HepG2 (cell line): ENCODE results near the gene GRM7. TPM values are rescaled to one million over a fixed set of nuclear protein-coding genes. Genes with fewer than 3 reads are reported as not detected.

Experiments
- ATAC-seq: fragments of 200-7000 bp; cut with Tn5 transposase; 3 replicates; pipeline ENCODE4 v1.9.1; 2020; ENCODE audit warnings: mild to moderate bottlenecking, moderate library complexity
- BruUV-seq: library from RNA; stranded (reverse); fragments of 400-500 nt; replicated peaks from 2 replicates; lab custom pipeline; 2021; lab: Mats Ljungman, UMichigan
- CTCF ChIA-PET: fragments of 300-600 bp; formaldehyde crosslinking; extraction: SDS; loops from one replicate; lab custom pipeline; 2021; ENCODE audit warnings: low total read pairs, inconsistent platforms, low intra/inter-chr PET ratio; lab: Yijun Ruan, JAX
- POLR2A ChIA-PET: fragments of 350-600 bp; sonication (Branson Sonifier 250); formaldehyde crosslinking; loops from one replicate; lab custom pipeline; 2020; ENCODE audit warnings: antibody characterized with exemption, inconsistent platforms; lab: Yijun Ruan, JAX
- DNase-seq: peaks from one replicate; pipeline ENCODE4 v3.0.0-alpha.2; 2015; ENCODE audit warnings: low spot score
- FAIRE-seq: peaks from 3 replicates; lab custom pipeline; 2011; peaks lifted over from hg19 to GRCh38; lab: Jason Lieb, UNC
- H2AFZ ChIP-seq: one replicate; pipeline ENCODE4 v1.6.1; 2011; ENCODE audit warnings: low read length, inconsistent platforms
- H3K27ac ChIP-seq: fragments of 300-600 bp; 3 replicates; pipeline ENCODE4 v1.8.0; 2011; ENCODE audit warnings: mixed run types, mild to moderate bottlenecking, mixed read lengths, low read length, inconsistent platforms; ENCODE audit not compliant: insufficient read depth; ENCODE audit errors: extremely low read length
- H3K27me3 ChIP-seq, 2 experiments: fragments of 200-600 bp in 1 of 2; 2 replicates in 1 of 2; 3 replicates in 1 of 2; pipeline versions ENCODE4 v1.6.0 to v1.8.0; 2011; ENCODE audit warnings: low read length in 2 of 2, mild to moderate bottlenecking in 2 of 2, moderate library complexity in 2 of 2, inconsistent platforms in 1 of 2; ENCODE audit not compliant: insufficient read depth in 2 of 2, control insufficient read depth in 1 of 2
- H3K36me3 ChIP-seq, 2 experiments: fragments of 200-600 bp in 1 of 2; replicated peaks in 1 of 2; 2 replicates in 1 of 2; 3 replicates in 1 of 2; pipeline versions ENCODE4 v1.5.1 to v1.8.0; 2011; ENCODE audit warnings: low read length in 2 of 2, inconsistent platforms in 1 of 2; ENCODE audit not compliant: insufficient read depth in 2 of 2, control insufficient read depth in 1 of 2
- H3K4me1 ChIP-seq: 2 replicates; pipeline ENCODE4 v1.5.1; 2012; ENCODE audit warnings: low read length, inconsistent platforms; ENCODE audit not compliant: insufficient read depth
- H3K4me2 ChIP-seq: 2 replicates; pipeline ENCODE4 v1.6.0; 2011; ENCODE audit warnings: low read depth, low read length, inconsistent platforms
- H3K4me3 ChIP-seq, 3 experiments: fragments of 200-600 bp in 1 of 3; sonication (generic), shearing (Covaris generic) in 1 of 3; replicated peaks in 1 of 3; 2 replicates each; pipeline ENCODE4 v1.5.1; 2011 to 2016; ENCODE audit warnings: low read length in 3 of 3, inconsistent platforms in 2 of 3, low read depth in 2 of 3, mild to moderate bottlenecking in 2 of 3, control low read depth in 1 of 3, mixed read lengths in 1 of 3; ENCODE audit not compliant: insufficient read depth in 1 of 3
- H3K79me2 ChIP-seq: one replicate; pipeline ENCODE4 v1.6.1; 2011; ENCODE audit warnings: low read length, inconsistent platforms; ENCODE audit not compliant: insufficient read depth
- H3K9ac ChIP-seq: 2 replicates; pipeline ENCODE4 v1.6.0; 2011; ENCODE audit warnings: mild to moderate bottlenecking, low read depth, low read length, inconsistent platforms; ENCODE audit not compliant: insufficient read depth
- H3K9me3 ChIP-seq: 2 replicates; pipeline ENCODE4 v1.5.1; 2012; ENCODE audit warnings: mild to moderate bottlenecking, low read length
- H4K20me1 ChIP-seq: 2 replicates; pipeline ENCODE4 v1.6.0; 2011; ENCODE audit warnings: inconsistent platforms, mild to moderate bottlenecking, low read length, moderate library complexity; ENCODE audit not compliant: insufficient read depth
- BRD4 ChIP-seq: sonication (generic); formaldehyde crosslinking; IDR thresholded peaks from 2 replicates; pipeline ENCODE4 v1.4.0; 2020; ENCODE audit warnings: missing genetic modification reagents
- FOXP4 ChIP-seq: sonication (generic); formaldehyde crosslinking; IDR thresholded peaks from 2 replicates; pipeline ENCODE4 v1.4.0; 2020; ENCODE audit warnings: missing genetic modification reagents
- MLX ChIP-seq: IDR thresholded peaks from 2 replicates; pipeline ENCODE4 v1.6.1; 2016
- SRF ChIP-seq: IDR thresholded peaks from 2 replicates; pipeline ENCODE4 v1.6.1; 2011; ENCODE audit warnings: mild to moderate bottlenecking, low read depth, low read length, moderate library complexity
- ZNF576 ChIP-seq: sonication (generic); formaldehyde crosslinking; IDR thresholded peaks from 2 replicates; pipeline ENCODE4 v1.4.0; 2020; ENCODE audit warnings: mild to moderate bottlenecking, missing genetic modification reagents
- ZNF652 ChIP-seq: IDR thresholded peaks from 2 replicates; pipeline ENCODE4 v1.6.1; 2016; ENCODE audit warnings: low read depth, borderline replicate concordance
- ZNF841 ChIP-seq: sonication (generic); formaldehyde crosslinking; IDR thresholded peaks from 2 replicates; pipeline ENCODE4 v1.8.1; 2023; ENCODE audit warnings: missing genetic modification reagents, borderline replicate concordance
- WGBS: methylation state at CpG from one replicate; pipeline ENCODE4 v1.1.6; 2017; ENCODE audit warnings: low lambda C conversion rate; 5-methylcytosine and 5-hydroxymethylcytosine counted together
- in situ Hi-C: cut with HindIII; loops from 2 replicates; pipeline ENCODE4 v1.10.0; 2017; ENCODE audit warnings: low pct_unique_long_range_greater_than_20kb; ENCODE audit not compliant: extremely low pct_ligation_motif_present
- intact Hi-C: fragments of 100-400 bp; cut with micrococcal nuclease; formaldehyde crosslinking; loops from one replicate; pipeline ENCODE4 v1.10.0; 2022; ENCODE audit not compliant: unreplicated experiment
- polyA plus RNA-seq, 8 experiments: library from polyadenylated mRNA; depleted of rRNA in 3 of 8; stranded (reverse) in 7 of 8; unstranded in 1 of 8; fragments of >200 nt; fragmentation: Illumina TruSeq in 4 of 8; extraction: Trizol in 4 of 8; gene quantifications; 2 replicates each; pipeline versions ENCODE4 v1.2.1 to v1.2.3, GENCODE V29; 2011 to 2016; ENCODE audit warnings: low read depth in 4 of 8, missing spikeins in 1 of 8, mixed read lengths in 1 of 8; ENCODE audit not compliant: insufficient read depth in 1 of 8
- total RNA-seq, 5 experiments: library from RNA; depleted of rRNA; stranded (reverse); fragments of >200 nt; fragmentation: Illumina TruSeq; extraction: Trizol; gene quantifications; 2 replicates each; pipeline ENCODE4 v1.2.3, GENCODE V29; 2016; ENCODE audit warnings: low read depth in 1 of 5

Gene GRM7
- total and polyA plus RNA-seq, 2 of the 13 experiments (the other 11 are each of a cell fraction or from before 2014, with no cell fraction given), result not detected

GRCh38 chr3:7001370-7001769 lies 140.5 kb downstream of the GRM7 start:
- Histone ChIP-seq H3K4me3 (no peak overlapping the region), H3K27ac (no peak overlapping the region), H3K79me2 (no peaks in the 10 kb centered on the region), H3K27me3 (no peaks in the 10 kb centered on the region), H2AFZ (no peak overlapping the region), H3K4me2 (no peak overlapping the region), H4K20me1 (no peaks in the 10 kb centered on the region), H3K9ac (no peak overlapping the region), H3K9me3 (peaks cover 68% of the 10 kb centered on the region), H3K4me1 (no peaks in the 10 kb centered on the region), H3K36me3 (no peaks in the 10 kb centered on the region)
- DNase-seq (no peak), FAIRE-seq (no peak)
- intact Hi-C loops, result no loop called here
- CTCF ChIA-PET, result no interaction called here
- BruUV-seq, result no TSS peak
- POLR2A ChIA-PET, result no interaction called here
- 3% methylated on average over 4 of the region's 4 CpGs for WGBS
- TF ChIP-seq ZNF841 (no peak), MLX (no peak), FOXP4 (CRISPR knock-in tag) (no peak), ZNF652 (CRISPR knock-in tag) (no peak), ZNF576 (CRISPR knock-in tag) (no peak), SRF (no peak), BRD4 (CRISPR knock-in tag) (no peak)
- TF ChIP-seq, all 625 proteins: peak for 0
- in situ Hi-C loops, result no loop called here
- no peak for ATAC-seq
